Measurements from ENCODE around the gene ETV4.
A peak's percentile ranks its signal among the peaks of the same experiment; 100 is the strongest.

Gene ETV4

DNA sequence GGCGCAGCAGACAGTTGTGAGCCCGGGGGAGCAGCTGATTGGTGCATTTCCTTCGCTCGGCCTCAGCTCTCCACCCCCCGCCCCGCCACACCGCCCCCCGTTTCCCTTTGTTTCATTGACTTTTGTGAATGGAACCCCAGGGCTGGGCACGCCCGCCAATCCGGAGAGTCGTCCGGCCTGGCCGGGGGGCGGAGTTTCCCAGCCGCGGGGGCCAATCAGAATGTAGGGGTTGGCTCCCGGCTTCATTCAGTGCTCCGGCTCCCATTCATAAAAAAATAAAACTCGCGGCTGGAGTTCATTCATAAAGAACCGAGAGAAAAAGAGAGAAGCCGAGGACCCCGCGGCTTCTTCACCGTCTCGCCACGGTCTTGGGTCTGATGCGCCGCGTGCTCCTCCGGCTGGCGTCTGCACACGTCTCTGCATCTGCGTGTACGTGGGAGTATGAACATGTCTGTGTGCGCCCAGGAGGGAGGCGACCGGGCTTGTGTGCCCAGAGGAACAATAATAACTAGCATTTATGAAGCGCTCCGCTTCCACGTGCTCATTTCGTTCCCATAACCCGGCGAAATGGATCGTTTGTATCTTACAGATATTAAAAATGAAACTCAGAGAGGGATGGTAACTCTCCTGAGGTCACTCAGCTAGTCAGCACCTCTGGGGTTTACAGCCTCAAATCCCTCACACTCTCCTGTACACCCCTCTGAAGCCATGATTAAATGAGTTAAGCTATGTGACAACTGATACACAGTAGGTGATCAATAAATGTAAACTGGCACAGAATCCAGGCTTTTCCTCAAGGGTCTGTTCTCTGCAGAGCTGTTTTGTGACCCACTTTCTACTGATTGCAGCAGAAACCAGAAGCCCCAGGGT is at the start of gene ETV4:
Gene ETV4, minus strand, starts transcription at position 22 of the 870 bp plus-strand sequence. CDS start 723 bp downstream, outside the sequence.
- H3K79me2 ChIP-seq (ENCODE audit: insufficient read depth, low read length) = no peaks in the 10 kb centered on the region
- no peaks in the 10 kb centered on the region for H3K9me2 ChIP-seq (replicated peaks; ENCODE audit: low read depth, low read length)
- no peaks in the 10 kb centered on the region for H3K36me3 ChIP-seq (ENCODE audit: insufficient read depth, low read length)
- no peak within 1 kb of the TSS for H3K9ac ChIP-seq (ENCODE audit: low read depth, low read length, poor library complexity, severe bottlenecking)
- H4K20me1 ChIP-seq (ENCODE audit: insufficient read depth, low read length, poor library complexity, severe bottlenecking) = peaks cover 7% of the 10 kb centered on the region
- no peaks in the 10 kb centered on the region for H3K9me3 ChIP-seq (ENCODE audit: insufficient read depth, low read depth, low read length)
- peaks cover 6% of the 10 kb centered on the region for H3K4me1 ChIP-seq (ENCODE audit: insufficient read depth, low read length, poor library complexity, severe bottlenecking)
- H3K27me3 ChIP-seq (ENCODE audit: insufficient read depth, low read length, poor library complexity, severe bottlenecking) = no peaks in the 10 kb centered on the region
- TF ChIP-seq EZH2phosphoT487 (IDR thresholded peaks at IDR 0.05; ENCODE audit: borderline replicate concordance) = no peak
- no peak for TF ChIP-seq CTCF (conservative IDR thresholded peaks at IDR 0.05; ENCODE audit: low read length)
- peak within 1 kb of the TSS; percentile 62 for H3K4me2 ChIP-seq (ENCODE audit: low read depth, low read length, poor library complexity, severe bottlenecking)
- no peak within 1 kb of the TSS for H2AFZ ChIP-seq (ENCODE audit: low read length)
- H3F3A ChIP-seq (ENCODE audit: low read depth) = no peaks in the 10 kb centered on the region
- peak within 1 kb of the TSS; percentile 41 for H3K4me3 ChIP-seq (ENCODE audit: low read length, poor library complexity, severe bottlenecking)

- Histone ChIP-seq H3K9me3 (ENCODE audit: insufficient read depth, low read depth, low read length) (no peaks in the 10 kb centered on the region), H3K27me3 (ENCODE audit: insufficient read depth, low read length, poor library complexity, severe bottlenecking) (no peaks in the 10 kb centered on the region), H3K4me1 (ENCODE audit: insufficient read depth, low read length, poor library complexity, severe bottlenecking) (no peaks in the 10 kb centered on the region), H3K36me3 (ENCODE audit: insufficient read depth, low read length) (no peaks in the 10 kb centered on the region), H3K79me2 (ENCODE audit: insufficient read depth, low read length) (no peaks in the 10 kb centered on the region), H3K4me3 (ENCODE audit: low read length, poor library complexity, severe bottlenecking) (no peak overlapping the region), H2AFZ (ENCODE audit: low read length) (no peak overlapping the region), H3K9me2 (replicated peaks; ENCODE audit: low read depth, low read length) (no peaks in the 10 kb centered on the region), H3F3A (ENCODE audit: low read depth) (no peaks in the 10 kb centered on the region), H4K20me1 (ENCODE audit: insufficient read depth, low read length, poor library complexity, severe bottlenecking) (no peaks in the 10 kb centered on the region), H3K4me2 (ENCODE audit: low read depth, low read length, poor library complexity, severe bottlenecking) (no peak overlapping the region), H3K9ac (ENCODE audit: low read depth, low read length, poor library complexity, severe bottlenecking) (no peak overlapping the region)
- no peak for TF ChIP-seq EZH2phosphoT487 (IDR thresholded peaks at IDR 0.05; ENCODE audit: borderline replicate concordance)
- TF ChIP-seq CTCF (conservative IDR thresholded peaks at IDR 0.05; ENCODE audit: low read length) = no peak
Measured at GRCh38 chr17:43595466-43595865, 49.3 kb upstream of the ETV4 start.

DNA sequence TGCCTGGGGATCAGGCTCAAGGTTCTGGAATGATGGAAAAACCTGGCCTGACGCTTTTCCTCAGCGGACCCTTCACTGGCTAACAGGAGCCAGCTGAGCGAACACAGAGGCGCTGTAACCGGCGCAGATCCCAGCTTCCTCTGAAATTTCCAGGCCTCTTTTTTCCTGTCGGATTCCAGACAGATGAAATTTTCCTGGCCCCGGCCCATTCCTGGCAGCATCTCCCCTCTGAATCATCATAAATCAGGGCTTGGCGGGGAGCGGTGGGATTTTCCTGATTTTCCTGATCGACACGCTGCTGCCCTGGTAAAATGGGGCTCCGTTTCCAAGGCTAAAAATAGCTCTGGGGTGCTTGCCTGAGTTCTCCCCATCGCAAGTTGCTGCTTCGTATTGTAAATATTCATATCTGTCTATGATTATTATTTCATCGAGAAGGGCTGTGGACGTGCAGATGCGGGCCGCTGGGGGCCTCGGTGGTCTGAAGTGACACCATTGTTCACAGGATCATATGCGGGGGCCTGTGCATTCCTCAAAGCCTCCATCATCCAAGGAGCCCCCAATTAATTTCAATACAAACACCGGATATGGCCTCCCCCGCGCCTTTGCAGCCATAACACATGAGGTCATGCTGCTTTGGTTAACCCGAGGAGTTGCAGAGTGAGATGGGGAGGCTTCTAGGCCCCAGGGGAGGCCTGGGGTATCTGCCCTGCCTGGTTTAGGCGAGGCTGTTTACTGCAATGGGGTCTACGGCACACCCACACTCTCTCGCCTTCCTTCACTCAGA is 45.8 kb upstream of the ETV4 start:
- H3K9ac ChIP-seq (ENCODE audit: low read depth, low read length, poor library complexity, severe bottlenecking) = no peak overlapping the region
- no peak overlapping the region for H3K4me2 ChIP-seq (ENCODE audit: low read depth, low read length, poor library complexity, severe bottlenecking)
- no peaks in the 10 kb centered on the region for H3K79me2 ChIP-seq (ENCODE audit: insufficient read depth, low read length)
- no peaks in the 10 kb centered on the region for H3K27me3 ChIP-seq (ENCODE audit: insufficient read depth, low read length, poor library complexity, severe bottlenecking)
- H3K4me1 ChIP-seq (ENCODE audit: insufficient read depth, low read length, poor library complexity, severe bottlenecking) = no peaks in the 10 kb centered on the region
- no peaks in the 10 kb centered on the region for H3K9me3 ChIP-seq (ENCODE audit: insufficient read depth, low read depth, low read length)
- no peak overlapping the region for H3K4me3 ChIP-seq (ENCODE audit: low read length, poor library complexity, severe bottlenecking)
- TF ChIP-seq CTCF (conservative IDR thresholded peaks at IDR 0.05; ENCODE audit: low read length) (no peak), EZH2phosphoT487 (IDR thresholded peaks at IDR 0.05; ENCODE audit: borderline replicate concordance) (no peak)
- H3K36me3 ChIP-seq (ENCODE audit: insufficient read depth, low read length) = no peaks in the 10 kb centered on the region
- no peaks in the 10 kb centered on the region for H4K20me1 ChIP-seq (ENCODE audit: insufficient read depth, low read length, poor library complexity, severe bottlenecking)
- H2AFZ ChIP-seq (ENCODE audit: low read length) = no peak overlapping the region
- H3K9me2 ChIP-seq (replicated peaks; ENCODE audit: low read depth, low read length) = no peaks in the 10 kb centered on the region
- H3F3A ChIP-seq (ENCODE audit: low read depth) = no peaks in the 10 kb centered on the region
